ENCODE data around the gene AHCYL2. TPM values are rescaled to one million over a fixed set of nuclear protein-coding genes. Genes with fewer than 3 reads are reported as not detected.

Gene AHCYL2
- total RNA-seq, 3 donors from 2014 or later (not counting 1 experiment from before 2014, with no cell fraction given) = 11.6 to 15.2 (median 14.5) TPM

- Histone ChIP-seq H3K4me1 (ENCODE audit: control insufficient read depth, insufficient read depth, low read length) (peaks cover 6% of the 10 kb centered on the region), H3K36me3 (ENCODE audit: control insufficient read depth, insufficient read depth, low read length) (no peaks in the 10 kb centered on the region), H3K9me3 (ENCODE audit: control insufficient read depth, insufficient read depth, low read length) (no peaks in the 10 kb centered on the region), H3K27me3 (ENCODE audit: control insufficient read depth, insufficient read depth, low read length) (no peaks in the 10 kb centered on the region), H3K27ac (ENCODE audit: low read length) (no peak overlapping the region), H3K4me3 (ENCODE audit: low read length) (no peak overlapping the region)
- no peak for TF ChIP-seq CTCF (IDR thresholded peaks at IDR 0.05)
- intact Hi-C loops (cut with micrococcal nuclease) = no loop called here
- no peak overlapping the region for H3K4me3 Mint-ChIP-seq
- no peaks in the 10 kb centered on the region for H3K9me3 Mint-ChIP-seq
- H3K36me3 Mint-ChIP-seq = no peaks in the 10 kb centered on the region
- H3K27me3 Mint-ChIP-seq (ENCODE audit: low read depth in 2 of 2) = peaks cover 0 to 4% of the 10 kb centered on the region in 2 donors
- H3K27ac Mint-ChIP-seq = no peak overlapping the region
- WGBS (ENCODE audit: insufficient coverage) = 11% methylated on average over 4 of the region's 4 CpGs
- ATAC-seq = no peak
- peaks cover 21% of the 10 kb centered on the region in 2 donors for H3K4me1 Mint-ChIP-seq
- peak in 1 of 2 donors; percentile 35 for DNase-seq
These were observed 2.8 kb upstream of the AHCYL2 start for GRCh38 chr7:129222064-129222463.

GRCh38 chr7:129225206-129225930 lies 538 bp downstream of the AHCYL2 start:
- Mint-ChIP-seq H3K27me3 (ENCODE audit: low read depth in 2 of 2) (no peaks in the 10 kb centered on the region), H3K4me3 (peak overlapping the region; percentile 99), H3K36me3 (no peaks in the 10 kb centered on the region), H3K9me3 (no peaks in the 10 kb centered on the region), H3K27ac (peak overlapping the region; percentile 70 to 98), H3K4me1 (peaks cover 21% of the 10 kb centered on the region in 2 donors)
- Histone ChIP-seq H3K36me3 (ENCODE audit: control insufficient read depth, insufficient read depth, low read length) (no peaks in the 10 kb centered on the region), H3K9me3 (ENCODE audit: control insufficient read depth, insufficient read depth, low read length) (no peaks in the 10 kb centered on the region), H3K4me3 (ENCODE audit: low read length) (peak overlapping the region; percentile 46), H3K4me1 (ENCODE audit: control insufficient read depth, insufficient read depth, low read length) (peaks cover 6% of the 10 kb centered on the region), H3K27ac (ENCODE audit: low read length) (peak overlapping the region; percentile 31), H3K27me3 (ENCODE audit: control insufficient read depth, insufficient read depth, low read length) (no peaks in the 10 kb centered on the region)
- ATAC-seq (peak; percentile 34 to 53 (median 38)), DNase-seq (peak in 1 of 2 donors; percentile 72)
- intact Hi-C loops (cut with micrococcal nuclease) = no loop called here
- under 1% methylated on average over 57 of the region's 60 CpGs for WGBS (ENCODE audit: insufficient coverage)
- no peak for TF ChIP-seq CTCF (IDR thresholded peaks at IDR 0.05)

- no peak for ATAC-seq
- intact Hi-C loops (cut with micrococcal nuclease) = no loop called here
- Mint-ChIP-seq H3K27me3 (ENCODE audit: low read depth in 2 of 2) (no peaks in the 10 kb centered on the region), H3K4me3 (peak overlapping the region; percentile 90), H3K27ac (peak overlapping the region; percentile 70 to 98), H3K9me3 (no peaks in the 10 kb centered on the region), H3K36me3 (no peaks in the 10 kb centered on the region), H3K4me1 (peaks cover 21% of the 10 kb centered on the region in 2 donors)
- DNase-seq = no peak
- Histone ChIP-seq H3K27me3 (ENCODE audit: control insufficient read depth, insufficient read depth, low read length) (no peaks in the 10 kb centered on the region), H3K36me3 (ENCODE audit: control insufficient read depth, insufficient read depth, low read length) (no peaks in the 10 kb centered on the region), H3K4me1 (ENCODE audit: control insufficient read depth, insufficient read depth, low read length) (peaks cover 6% of the 10 kb centered on the region), H3K27ac (ENCODE audit: low read length) (no peak overlapping the region), H3K4me3 (ENCODE audit: low read length) (peak overlapping the region; percentile 46), H3K9me3 (ENCODE audit: control insufficient read depth, insufficient read depth, low read length) (no peaks in the 10 kb centered on the region)
- 35% methylated on average over 11 of the region's 11 CpGs for WGBS (ENCODE audit: insufficient coverage)
- no peak for TF ChIP-seq CTCF (IDR thresholded peaks at IDR 0.05)
These were observed 1.2 kb downstream of the AHCYL2 start for GRCh38 chr7:129225931-129226572.

All from natural killer cell (primary cell).